Activated CD4-positive, CD25-positive, alpha-beta regulatory T cell treated with anti-CD3 and anti-CD28 coated beads, Interleukin-2, amount 50 U/mL, for 72 hours (primary cell): Measurements from ENCODE around the gene STIM2.

ENCODE experiments used
- DNase-seq: peaks from one replicate; pipeline ENCODE4 v3.0.0; 2021

The STIM2 gene

DNA sequence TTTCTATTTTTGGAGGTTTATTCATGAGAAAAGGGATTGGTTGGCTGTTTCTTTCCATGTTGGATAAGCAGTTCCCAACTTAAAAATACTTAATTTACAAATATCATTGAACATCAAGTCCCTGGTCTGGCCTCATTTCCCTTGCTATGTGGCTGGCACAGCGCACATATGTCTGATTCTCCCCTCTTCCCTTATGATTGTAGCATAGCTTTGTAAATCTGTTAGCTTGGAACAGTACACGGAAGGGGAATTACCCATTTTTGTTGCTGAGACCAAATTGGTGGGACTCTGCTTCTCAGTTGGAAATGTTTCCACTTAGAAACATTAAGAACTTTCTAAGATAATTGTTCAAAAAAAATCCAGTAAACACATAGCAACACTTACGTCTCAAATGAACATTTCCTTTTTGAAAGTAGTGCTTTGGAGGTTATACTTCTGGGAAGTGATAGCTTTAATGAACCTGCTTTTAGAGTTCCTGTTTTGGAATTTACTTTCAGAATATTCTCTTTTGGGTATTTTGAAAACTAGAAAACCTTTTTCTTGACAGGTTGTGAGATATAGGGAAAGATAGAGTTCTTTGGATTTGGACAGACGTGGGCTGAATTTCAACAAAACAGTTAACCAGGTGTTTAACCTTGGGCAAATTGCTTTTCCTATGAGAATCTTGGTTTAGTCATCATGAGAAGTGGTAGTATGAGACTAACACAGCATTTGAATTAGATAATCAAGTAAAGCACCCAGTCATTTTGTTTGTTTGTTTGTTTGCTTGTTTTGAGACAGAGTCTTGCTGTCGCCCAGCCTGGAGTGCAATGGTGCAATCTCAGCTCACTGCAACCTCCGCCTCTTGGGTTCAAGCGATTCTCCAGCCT is 47.3 kb downstream of the STIM2 start:
- DNase-seq = no peak

DNA sequence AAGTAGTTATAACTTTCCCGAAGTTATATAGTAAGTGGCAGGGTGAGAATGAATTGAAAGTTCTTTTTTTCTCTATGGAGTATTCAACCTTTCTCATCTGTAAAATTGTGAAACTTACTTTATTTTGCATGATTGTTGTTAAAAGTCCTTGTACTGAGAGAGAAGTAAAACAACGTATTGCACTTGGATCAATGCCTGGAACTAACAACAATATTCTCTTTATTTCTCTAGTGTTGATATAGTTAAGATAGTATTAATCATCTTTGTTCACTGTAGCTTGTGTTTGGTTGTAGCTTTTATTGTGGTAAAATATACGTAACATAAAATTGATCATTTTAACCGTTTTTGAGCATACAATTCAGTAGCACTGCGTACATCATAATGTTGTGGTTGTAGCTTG is 48.7 kb downstream of the STIM2 start:
- no peak for DNase-seq

DNA sequence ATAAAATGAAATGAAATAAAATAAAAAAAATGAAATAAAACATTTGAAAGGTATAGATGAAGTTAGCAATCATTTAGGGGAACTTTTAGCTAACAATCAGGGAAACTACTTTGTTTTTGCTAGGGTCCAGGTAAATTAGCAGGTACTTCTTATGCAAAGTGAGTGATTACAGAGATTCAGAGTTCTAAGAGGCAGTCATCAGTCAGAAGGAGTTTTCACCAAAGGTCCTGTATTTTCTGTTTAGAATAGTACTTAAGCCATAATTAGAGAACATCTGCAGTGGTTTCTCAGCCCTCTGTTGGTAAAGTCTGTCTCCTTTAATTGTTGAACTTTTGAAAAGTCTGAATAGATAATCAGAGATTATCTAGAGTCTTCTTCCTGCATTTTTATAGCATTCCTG is 50.6 kb downstream of the STIM2 start:
- no peak for DNase-seq

DNA sequence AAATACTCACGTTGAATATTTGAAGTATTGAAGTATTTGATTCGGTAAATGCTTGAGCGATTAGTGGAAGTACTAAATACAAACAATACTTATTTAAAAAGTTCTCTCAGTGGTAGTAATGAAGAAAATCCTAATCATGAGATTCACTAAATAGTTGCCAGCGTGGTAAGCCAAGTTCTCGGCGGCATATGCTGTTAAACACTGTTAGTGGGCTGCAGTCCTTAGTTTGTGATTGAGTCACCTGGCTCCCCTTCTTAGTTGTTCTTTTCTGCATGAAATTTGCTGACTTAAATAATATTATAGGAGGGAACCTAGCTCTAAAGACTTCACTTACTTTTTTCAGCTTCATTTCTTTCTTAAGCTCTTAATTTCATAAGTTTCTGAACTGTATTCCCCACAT is 51.4 kb downstream of the STIM2 start:
- no peak for DNase-seq

DNA sequence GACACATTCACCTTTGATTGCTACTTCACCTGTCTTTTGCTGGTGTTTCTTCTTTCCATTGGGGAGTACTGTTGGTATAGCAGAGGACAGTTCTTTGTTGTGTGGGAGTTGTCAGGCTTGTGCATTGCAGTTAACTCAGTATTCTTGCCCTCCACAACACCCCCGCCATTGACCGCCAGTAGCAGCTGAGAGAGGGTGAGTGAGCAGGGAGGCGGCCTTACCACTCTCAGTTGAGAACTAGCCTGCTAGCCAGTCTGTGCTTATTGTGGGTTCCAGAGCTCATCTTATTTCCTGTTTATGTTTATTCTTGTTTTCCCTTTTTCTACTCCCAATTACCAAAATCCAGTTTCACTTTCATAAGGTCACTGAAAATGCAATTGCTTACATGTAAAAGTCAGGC is 52.2 kb downstream of the STIM2 start:
- no peak for DNase-seq

DNA sequence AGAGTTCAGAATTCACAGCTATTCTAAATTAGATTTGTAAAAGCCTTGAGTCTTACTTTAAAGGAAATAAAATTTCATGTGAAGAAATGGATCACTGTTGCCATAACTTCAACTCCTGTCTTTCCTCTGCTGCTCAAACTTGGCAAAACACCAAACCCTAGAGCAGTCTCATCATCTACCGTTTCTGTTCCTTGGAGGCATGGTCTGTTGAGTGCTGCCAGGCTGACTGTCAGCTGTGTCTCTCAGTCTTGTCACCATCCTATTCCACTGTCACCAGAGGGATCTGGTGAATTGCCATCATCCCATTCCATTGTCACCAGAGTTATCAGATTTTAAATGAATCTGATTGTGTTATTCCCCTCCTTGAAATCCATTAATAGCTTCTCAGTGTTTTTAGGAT is 55.6 kb downstream of the STIM2 start:
- DNase-seq = no peak

DNA sequence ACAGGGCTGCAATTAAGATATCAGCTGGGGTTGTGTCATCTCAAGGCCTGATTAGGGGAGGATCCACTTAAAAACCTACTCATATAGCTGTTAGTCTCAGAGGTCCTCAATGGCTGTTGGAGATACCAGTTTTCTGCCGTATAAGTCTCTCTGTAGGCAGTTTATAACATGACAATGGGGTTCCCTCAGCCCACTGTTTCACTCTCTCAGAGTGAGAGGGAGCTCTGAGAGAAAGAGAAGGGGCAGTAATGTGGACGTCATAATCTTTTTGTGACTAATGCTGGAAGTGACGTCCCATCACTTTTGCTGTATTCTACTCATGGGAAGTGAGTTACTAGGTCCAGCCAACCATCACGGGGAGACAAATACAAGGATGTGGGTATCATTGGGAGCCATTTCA is 70.3 kb downstream of the STIM2 start:
- no peak for DNase-seq

DNA sequence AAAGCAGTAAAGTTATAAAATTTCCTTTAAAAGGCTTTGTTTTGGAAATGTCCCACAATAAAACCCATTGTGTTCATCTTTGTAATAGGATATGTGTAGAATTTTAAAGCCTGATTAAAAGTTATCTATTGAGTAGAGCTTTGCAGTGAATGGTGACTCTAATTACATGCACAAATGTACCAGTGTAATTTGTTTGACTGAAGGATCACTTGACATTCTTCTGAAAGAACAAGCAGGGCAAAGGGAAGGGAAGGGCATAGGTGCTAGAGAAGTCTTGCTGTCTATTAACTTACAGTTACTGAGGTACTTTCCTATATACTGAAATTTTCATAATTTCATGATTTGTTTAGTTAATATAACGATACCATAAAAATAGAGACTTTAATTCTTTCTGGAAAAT is 70.8 kb downstream of the STIM2 start:
- DNase-seq = no peak

DNA sequence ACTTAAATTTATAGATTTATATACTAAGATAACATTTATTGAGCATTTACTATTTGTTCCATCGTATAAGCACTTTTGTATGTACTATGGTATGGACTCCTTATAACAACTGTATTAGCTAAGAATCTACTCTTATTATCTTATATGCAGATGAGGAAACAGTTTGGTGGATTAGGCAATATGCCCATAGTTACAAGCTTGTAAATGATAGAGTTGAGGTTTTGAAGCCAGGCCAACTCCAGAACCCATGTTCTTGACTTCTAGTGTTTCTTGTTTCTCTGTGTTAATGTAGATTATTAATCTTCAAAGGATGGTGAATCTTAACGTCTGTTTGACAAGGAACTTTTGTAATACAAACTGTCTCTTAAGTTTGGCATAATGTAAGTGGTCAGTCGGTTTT is 71.3 kb downstream of the STIM2 start:
- no peak for DNase-seq

DNA sequence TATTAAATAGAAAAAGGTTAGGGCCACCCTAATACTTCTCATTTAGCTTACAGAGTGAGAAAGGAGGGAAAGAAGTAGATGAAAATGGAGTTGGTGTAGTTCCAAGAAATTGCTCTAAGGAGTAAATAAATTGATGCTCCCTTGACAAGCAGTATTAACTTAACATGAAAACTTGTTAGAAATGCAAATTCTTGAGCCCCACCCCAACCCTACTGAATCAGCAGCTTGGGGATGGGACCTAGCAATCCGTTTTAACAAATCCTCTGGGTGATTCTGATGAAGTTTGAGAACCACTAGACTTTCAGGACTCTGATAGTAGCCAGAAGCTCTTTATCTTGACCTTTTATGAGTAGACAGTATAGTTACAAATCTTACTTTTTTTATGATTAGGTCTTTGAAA is 74.8 kb downstream of the STIM2 start:
- no peak for DNase-seq

DNA sequence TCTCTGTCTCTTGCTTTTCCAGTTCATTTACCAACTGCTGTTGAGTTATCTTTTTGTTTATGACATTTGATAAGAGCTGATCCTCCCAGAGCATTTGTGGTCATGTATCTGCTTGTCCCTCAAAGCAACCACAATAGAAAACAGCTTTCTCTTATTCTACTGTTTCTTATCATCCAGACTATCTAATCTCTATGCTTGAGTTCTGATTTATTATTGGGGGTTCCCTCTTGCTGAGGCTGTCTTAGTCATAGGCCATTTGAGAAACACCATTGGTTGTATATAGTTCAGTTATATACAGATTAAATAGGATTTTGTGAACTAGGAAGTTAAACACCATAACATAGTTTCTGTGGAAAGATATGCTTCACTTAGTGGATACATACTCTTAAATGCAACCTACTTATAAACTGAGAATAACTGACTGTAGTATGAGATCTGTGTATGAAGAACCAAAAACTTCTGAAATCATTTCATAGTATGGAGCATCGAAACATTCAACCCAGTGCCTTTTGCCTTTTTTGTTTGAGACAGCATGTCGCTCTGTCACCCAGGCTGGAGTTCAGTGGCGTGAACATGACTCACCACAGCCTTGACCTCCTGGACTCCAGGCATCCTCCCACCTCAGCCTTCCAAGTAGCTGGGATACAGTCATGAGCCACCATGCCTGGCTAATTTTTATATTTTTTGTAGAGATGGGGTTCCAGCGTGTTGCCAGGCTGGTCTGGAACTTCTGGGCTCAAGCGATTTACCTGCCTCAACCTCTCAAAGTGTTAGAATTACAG is 75.8 kb downstream of the STIM2 start:
- DNase-seq = no peak

DNA sequence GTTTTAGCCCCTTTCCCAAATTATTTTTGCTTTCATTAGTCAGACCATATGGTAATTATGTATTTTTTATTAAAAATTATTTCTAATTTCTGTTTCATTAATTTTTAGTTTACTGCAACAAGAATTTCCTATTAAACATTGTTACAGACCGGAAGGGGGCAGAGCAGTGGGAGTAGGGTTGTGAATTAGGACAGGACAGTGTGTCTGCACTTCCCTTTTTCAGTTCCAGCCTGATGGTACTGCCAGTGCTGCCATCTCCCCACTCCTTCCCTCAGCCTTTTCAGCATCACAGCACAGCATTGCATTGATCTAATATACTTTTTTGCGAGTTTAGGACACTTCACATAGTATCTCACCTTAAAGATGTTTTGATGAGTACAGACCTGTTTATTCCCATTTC is 76.5 kb downstream of the STIM2 start:
- DNase-seq = no peak

DNA sequence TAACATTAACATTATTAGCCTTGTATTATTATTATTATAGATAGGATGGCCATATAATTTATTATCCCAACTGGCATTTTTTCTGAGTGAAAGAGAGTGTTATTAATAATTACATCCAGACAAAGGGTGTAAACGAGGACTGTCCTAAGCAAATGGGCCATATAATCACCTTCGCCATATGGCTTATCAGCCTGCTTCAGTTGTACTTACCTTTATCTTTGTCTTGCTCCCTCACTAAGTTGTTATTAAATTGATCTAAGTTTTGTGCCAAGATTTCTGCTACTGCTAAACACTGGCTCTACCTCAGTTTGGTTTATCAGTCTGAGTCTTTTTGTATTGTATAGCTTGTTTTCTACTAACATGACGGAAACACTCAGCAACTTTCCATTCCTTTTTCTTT is 76.9 kb downstream of the STIM2 start:
- no peak for DNase-seq

DNA sequence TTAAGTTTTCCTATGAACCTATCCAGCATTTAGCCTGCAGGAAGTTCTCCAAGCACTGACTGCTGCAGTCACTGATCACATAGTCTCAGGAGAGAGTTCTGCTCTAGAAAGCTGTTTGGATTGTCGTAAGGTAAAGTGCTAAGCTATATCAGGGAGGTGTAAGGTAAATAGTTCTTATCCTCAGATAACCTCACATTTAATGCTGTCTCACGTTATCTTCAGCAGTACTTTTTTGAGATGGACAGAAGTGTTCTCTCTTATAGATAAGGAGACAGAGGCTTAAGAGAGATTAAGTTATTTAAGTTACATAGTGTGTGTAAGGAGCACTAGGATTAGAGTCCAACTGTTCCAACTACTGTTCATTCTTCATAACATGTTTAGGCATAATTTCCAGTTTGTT is 77.9 kb downstream of the STIM2 start:
- DNase-seq = no peak

DNA sequence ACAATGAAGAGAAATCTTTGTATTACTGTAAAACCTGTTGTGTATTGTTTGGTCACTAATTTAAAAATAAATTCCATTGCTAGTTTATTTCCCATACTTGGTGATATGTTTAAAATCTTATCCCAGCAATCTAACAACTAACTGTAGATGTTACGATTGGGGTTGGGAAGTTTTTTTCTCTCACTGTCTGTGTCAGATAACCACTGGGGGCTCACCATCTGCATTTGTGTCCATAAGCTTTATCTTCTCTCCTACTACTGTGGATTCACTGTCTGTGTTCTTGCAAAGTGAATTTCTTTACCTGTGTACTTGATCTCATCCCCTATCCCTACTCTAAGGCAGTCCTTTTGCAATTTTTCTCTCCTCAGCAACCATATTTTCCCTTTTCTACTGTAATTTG is 81.3 kb downstream of the STIM2 start:
- DNase-seq = no peak

DNA sequence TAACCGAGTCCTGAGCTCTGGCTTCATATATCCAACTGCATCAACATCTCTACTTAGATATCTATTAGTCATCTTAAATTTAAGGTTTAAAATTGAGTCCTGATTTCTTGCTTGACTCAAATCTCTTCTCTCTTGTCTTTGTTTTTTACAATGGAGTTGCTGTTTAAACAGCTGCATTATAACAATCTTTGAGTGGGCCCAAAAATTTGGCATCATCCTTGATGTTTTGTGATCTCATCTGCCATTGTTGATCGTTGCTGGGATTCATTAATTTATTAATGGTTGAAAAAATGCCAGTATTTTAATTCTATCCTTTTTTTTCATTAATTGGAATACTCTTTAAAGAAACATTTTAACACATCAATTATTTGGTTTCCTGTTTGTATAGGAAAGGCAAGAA is 82.2 kb downstream of the STIM2 start:
- no peak for DNase-seq

DNA sequence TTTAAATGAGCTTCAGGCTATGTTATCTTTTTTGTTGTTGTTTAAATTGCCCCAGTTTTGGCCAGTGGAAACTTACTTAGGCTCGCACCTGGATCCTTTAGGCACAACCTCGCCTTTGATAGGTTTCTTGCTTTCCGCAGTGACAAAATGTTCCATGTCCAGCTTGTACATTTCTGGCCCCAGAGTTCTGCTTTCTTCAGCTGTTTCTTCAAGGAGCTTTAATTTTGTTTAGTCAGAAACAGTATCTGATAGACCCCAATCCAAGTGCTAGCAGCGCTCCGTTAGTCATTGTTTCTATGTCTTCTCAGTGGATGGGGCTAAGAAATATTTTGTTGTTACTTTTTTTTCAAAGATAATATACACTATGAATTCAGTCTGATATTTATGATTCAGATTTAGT is 82.8 kb downstream of the STIM2 start:
- no peak for DNase-seq

DNA sequence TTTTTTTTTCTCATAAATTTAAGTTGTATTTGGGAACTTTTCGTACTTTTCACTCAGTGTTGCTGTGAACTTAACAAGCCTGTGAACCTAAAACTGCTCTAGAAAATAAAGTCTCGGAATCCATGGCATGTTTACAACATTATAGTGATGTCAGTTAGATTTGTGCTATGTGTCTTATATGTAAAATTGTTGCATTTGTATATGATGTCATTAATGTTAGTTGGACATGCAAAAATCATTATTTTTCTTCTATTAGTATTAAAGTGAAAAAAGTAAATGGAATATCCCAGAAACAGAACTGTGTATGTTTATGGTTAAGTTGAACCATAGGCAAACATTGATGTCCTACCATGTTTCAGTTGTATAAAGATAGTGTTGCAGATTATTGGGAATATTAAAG is 85.2 kb downstream of the STIM2 start:
- DNase-seq = no peak

DNA sequence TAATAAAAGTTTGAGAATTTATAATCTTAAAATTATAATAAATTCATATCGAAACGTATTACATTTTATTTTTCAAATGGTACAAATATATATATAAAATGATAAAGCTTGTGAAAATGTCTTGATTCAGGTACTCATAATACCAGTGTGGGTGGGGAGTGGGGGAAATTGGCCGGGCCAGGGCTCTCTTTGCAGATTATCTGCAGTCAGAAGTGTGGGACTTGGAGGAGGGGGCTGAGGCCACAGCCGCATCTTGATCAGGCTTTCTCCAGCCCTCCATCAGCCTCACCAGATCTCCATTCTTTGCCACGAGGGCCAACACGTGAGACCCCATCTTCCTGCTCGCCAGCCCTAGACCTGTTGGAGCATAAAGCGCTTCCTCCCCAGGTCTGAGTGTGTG is 86.7 kb downstream of the STIM2 start:
- no peak for DNase-seq

DNA sequence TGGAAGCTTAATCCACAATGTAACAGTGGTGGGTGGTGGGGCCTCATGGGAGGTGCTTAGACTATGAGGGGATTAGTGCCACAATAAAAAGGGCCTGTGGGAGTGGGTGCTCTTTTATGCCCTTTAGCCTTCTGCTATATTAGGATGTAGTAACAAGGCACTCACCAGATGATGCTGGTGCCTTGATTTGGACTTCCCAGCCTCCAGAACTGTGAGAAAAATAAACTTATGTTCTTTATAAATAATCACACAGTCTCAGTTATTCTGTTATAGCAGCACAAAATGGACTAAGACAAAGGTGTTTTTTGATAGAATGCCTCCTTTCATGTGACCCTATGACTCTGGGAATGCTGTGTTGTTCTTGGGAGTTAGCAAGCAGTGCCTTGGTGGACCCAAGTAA is 89.8 kb downstream of the STIM2 start:
- no peak for DNase-seq

DNA sequence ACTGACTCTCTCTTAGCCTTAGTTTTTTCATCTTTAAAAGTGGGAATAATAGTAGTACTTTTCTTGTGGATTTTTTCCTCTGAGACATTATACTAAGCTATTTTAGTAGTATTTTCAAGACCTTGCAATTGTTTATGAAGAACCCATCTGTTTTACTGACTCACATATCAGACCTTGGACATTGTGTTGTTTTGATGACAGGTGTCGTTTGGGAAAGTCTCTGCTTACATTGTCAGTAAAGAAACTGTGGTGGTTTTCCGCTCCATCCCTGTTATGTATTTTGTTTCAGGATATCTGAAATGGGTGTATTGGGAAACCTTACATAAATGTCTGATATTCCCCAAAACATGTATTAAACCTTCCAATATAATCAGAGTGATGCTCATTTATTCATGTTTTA is 92.2 kb downstream of the STIM2 start:
- no peak for DNase-seq

DNA sequence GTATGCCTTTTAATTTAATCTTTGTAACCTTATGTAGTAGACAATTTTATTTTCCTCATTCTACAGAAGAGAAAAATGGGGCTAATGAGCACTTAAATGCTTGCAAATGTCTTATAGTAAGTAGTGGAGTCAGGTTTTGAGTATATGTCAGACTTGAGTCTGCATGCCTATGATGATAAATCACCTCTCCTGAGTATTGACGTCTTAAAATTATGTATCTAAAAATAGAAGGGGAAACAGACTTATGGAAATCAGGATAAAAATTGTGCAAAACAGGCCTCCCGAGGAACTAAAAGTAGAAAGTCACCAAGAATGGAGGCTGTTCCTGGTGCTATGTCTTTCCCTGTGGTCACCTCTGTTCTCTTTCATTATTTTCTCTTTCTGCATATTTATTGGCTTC is 92.7 kb downstream of the STIM2 start:
- DNase-seq = no peak

DNA sequence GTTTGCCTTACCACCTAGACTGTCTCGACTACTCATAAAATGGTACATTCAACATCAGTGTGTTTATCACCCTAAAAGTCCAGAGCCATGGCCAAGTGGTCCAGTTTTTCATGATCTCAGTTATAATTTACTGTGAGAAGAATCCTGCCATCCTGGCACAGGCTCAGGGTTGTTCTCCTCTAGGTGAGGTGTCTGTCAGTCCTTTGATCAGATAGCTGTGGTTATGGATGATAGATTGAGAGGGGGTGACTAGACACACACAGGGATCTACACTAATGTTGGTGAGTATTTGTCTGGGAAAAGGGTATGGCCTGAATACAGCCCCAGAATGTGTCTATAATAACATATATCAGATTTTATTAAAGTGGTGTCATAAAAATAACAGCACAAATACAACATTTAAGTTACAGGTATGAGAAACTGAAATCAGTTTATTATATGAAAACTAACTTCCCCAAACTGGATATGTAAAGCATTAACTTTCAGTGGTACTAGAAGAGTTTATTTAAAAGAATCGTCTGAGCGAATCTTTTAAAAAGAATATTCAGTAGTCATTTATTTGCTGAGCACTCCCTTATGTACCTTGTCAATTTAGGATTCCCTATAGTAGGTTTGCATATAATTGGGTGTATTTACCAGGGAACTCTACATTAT is 93.3 kb downstream of the STIM2 start:
- no peak for DNase-seq

DNA sequence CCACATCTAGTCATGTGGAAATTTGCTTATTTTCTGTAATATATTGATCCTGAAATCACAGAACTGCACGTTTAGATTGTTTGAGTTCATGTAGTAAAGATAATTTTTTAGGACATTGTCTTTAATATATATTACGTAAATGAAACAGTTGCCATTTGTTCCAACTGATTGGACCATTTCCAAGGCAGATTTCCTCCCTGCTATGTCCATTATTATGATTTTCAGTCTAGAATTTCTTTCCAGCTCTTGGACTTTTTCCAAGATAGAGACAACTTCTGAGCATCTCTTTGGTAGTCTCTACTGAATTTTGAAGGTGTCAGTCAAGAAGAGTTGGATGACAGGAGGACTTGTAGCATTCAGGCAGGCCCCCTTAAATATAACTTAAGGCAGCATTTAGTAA is 94.6 kb downstream of the STIM2 start:
- no peak for DNase-seq
